Ishikawa (cell line): ENCODE measurements around the gene SMCO1.

ENCODE experiments used
- CEBPB ChIP-seq: IDR thresholded peaks from 2 replicates; pipeline ENCODE4 v1.6.1; 2012
- CREB1 ChIP-seq: IDR thresholded peaks from 2 replicates; pipeline ENCODE4 v1.6.1; 2012; ENCODE audit warnings: low read depth
- EGR1 ChIP-seq: IDR thresholded peaks from 2 replicates; pipeline ENCODE4 v1.6.1; 2012
- EP300 ChIP-seq: IDR thresholded peaks from 2 replicates; pipeline ENCODE4 v1.6.1; 2012; ENCODE audit warnings: borderline replicate concordance
- FOXM1 ChIP-seq: IDR thresholded peaks from 2 replicates; pipeline ENCODE4 v1.6.1; 2012; ENCODE audit warnings: low read depth, borderline replicate concordance
- NFIC ChIP-seq: IDR thresholded peaks from 2 replicates; pipeline ENCODE4 v1.6.1; 2012
- RAD21 ChIP-seq: IDR thresholded peaks from 2 replicates; pipeline ENCODE4 v1.6.1; 2012; ENCODE audit warnings: low read depth
- TAF1 ChIP-seq: IDR thresholded peaks from 2 replicates; pipeline ENCODE4 v1.6.1; 2012; ENCODE audit warnings: low read depth, mild to moderate bottlenecking
- TCF12 ChIP-seq: IDR thresholded peaks from 2 replicates; pipeline ENCODE4 v1.6.1; 2012; ENCODE audit warnings: low read depth
- TEAD4 ChIP-seq: IDR thresholded peaks from 2 replicates; pipeline ENCODE4 v1.6.1; 2012
- YY1 ChIP-seq: IDR thresholded peaks from 2 replicates; pipeline ENCODE4 v1.6.1; 2012; ENCODE audit warnings: low read depth
- ZBTB7A ChIP-seq: IDR thresholded peaks from 2 replicates; pipeline ENCODE4 v1.6.1; 2012; ENCODE audit warnings: low read depth
- TF ChIP-seq, protein P1 (sequence below): IDR thresholded peaks from 2 replicates; pipeline ENCODE4 v1.6.1; 2012
- TF ChIP-seq, protein P2 (sequence below): IDR thresholded peaks from 2 replicates; pipeline ENCODE4 v1.6.1; 2012; ENCODE audit warnings: low read depth, mild to moderate bottlenecking
- TF ChIP-seq, protein P3 (sequence below): IDR thresholded peaks from 2 replicates; pipeline ENCODE4 v1.6.1; 2012

Gene SMCO1

DNA sequence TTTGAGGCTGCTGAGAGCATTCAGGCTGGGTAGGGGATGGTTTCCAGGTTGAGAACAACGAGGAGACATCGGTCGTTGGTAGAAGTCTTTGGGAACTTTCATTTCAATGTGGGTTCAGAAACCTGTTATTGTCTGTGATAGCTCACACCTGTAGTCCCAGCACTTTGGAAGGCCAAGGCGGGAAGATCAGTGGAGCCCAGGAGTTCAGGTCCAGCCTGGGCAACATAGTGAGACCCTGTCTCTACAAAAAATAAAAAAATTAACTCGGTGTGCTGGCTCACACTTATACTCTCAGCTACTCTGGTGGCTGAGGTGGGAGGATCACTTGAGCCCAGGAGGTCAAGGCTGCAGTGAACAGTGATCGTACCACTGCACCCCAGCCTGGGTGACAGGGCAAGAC, 10.6 kb downstream of the SMCO1 start:
- TF ChIP-seq EGR1 = no peak
- TF ChIP-seq YY1 = no peak
- no peak for TF ChIP-seq TEAD4
- TF ChIP-seq ZBTB7A = no peak
- TF ChIP-seq, protein P1, sequence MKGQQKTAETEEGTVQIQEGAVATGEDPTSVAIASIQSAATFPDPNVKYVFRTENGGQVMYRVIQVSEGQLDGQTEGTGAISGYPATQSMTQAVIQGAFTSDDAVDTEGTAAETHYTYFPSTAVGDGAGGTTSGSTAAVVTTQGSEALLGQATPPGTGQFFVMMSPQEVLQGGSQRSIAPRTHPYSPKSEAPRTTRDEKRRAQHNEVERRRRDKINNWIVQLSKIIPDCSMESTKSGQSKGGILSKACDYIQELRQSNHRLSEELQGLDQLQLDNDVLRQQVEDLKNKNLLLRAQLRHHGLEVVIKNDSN = no peak

DNA sequence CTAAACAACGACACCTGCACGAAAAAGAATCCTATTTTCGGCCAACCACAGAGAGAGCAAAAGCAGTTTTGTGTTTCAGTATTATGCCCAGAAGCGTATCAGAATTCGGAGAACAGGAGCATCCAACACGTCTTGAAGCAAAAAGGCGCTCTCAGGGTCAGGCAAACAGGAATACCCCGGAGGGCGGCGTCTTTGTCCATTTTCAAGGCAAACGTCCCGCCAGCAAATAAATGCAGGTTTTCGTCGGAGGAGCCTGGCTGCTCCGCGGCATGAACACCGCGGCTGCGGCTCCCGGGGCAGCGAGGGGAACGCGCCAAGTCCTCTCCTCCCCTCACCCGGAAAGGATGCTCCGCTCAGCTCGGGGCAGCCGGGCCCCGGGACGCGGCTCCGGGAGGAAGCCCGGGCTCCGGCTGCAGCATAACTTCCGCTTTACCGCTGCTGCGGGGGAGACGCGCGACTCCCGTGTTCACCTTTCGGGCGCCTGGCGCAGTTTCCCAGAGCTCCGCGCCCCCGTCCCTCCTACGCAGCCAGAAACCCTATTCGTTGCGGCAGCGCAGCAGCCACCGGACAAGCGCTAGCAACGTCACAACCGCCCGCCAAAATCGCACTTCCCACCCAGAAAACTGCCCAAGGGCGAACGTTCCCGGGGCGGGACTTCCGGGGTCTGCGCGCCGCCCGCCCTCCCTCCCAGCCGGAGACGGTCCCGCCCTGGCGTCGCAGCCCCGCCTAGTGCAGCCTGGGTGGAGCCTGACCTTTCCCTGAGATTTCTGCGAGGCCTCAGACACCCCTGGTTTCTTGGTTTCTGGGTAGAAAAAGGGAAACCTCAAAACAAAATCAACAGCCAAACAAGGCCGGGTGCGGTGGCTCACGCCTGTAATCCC, 11.7 kb downstream of the SMCO1 start, which contains the start of gene RNF168:
TSS of gene RNF168 (minus strand) at position 573 of the 881 bp plus-strand sequence. CDS start 595 bp downstream, outside the sequence.
- TF ChIP-seq TCF12 (peak; percentile 60), TAF1 (peak; percentile 85), RAD21 (no peak), CEBPB (no peak), NFIC (no peak; the same call in 1 of the 2 replicates), FOXM1 (0 out of 2 replicates have a peak, but pooled peaks have one; percentile 54), ZBTB7A (peak; percentile 57; the same call in 1 of the 2 replicates), YY1 (no peak; the same call in 1 of the 2 replicates), EGR1 (peak; percentile 96), TEAD4 (peak; percentile 28; the same call in 1 of the 2 replicates), EP300 (no peak; the same call in 1 of the 2 replicates), CREB1 (peak; percentile 89)
- TF ChIP-seq, protein P1 = no peak
- TF ChIP-seq, protein P2, sequence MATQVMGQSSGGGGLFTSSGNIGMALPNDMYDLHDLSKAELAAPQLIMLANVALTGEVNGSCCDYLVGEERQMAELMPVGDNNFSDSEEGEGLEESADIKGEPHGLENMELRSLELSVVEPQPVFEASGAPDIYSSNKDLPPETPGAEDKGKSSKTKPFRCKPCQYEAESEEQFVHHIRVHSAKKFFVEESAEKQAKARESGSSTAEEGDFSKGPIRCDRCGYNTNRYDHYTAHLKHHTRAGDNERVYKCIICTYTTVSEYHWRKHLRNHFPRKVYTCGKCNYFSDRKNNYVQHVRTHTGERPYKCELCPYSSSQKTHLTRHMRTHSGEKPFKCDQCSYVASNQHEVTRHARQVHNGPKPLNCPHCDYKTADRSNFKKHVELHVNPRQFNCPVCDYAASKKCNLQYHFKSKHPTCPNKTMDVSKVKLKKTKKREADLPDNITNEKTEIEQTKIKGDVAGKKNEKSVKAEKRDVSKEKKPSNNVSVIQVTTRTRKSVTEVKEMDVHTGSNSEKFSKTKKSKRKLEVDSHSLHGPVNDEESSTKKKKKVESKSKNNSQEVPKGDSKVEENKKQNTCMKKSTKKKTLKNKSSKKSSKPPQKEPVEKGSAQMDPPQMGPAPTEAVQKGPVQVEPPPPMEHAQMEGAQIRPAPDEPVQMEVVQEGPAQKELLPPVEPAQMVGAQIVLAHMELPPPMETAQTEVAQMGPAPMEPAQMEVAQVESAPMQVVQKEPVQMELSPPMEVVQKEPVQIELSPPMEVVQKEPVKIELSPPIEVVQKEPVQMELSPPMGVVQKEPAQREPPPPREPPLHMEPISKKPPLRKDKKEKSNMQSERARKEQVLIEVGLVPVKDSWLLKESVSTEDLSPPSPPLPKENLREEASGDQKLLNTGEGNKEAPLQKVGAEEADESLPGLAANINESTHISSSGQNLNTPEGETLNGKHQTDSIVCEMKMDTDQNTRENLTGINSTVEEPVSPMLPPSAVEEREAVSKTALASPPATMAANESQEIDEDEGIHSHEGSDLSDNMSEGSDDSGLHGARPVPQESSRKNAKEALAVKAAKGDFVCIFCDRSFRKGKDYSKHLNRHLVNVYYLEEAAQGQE = no peak; the same call in 1 of the 2 replicates
- TF ChIP-seq, protein P3, sequence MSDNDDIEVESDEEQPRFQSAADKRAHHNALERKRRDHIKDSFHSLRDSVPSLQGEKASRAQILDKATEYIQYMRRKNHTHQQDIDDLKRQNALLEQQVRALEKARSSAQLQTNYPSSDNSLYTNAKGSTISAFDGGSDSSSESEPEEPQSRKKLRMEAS = peak; percentile 81; the same call in 1 of the 2 replicates

DNA sequence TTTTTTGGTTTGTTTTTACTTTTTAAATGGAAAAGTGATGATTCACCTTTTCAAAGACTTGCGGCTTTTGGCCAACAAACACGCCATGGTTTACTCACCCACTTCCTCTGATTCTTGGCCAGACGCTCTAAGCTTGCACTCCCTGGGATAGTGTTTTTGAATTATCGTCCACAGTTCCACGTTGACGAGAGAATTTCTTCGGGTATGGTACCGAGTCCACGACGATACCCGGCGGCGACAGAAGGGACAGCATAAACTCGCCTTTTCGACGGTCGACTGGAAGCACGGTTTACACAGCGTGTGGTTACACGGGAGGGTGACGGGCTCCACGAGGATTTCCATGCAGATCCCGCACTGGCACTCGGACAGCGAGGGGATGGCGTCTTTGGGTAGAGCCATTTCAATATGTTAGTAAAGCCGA, 12.4 kb downstream of the SMCO1 start:
- 0 out of 2 replicates have a peak, but pooled peaks have one; percentile 11 for TF ChIP-seq YY1
- no peak for TF ChIP-seq EP300
- TF ChIP-seq, protein P3 = peak; percentile 77
- TF ChIP-seq TCF12 = peak; percentile 45; the same call in 1 of the 2 replicates
- TF ChIP-seq TEAD4 = no peak
- TF ChIP-seq NFIC = peak; percentile 51
- no peak; the same call in 1 of the 2 replicates for TF ChIP-seq FOXM1
- TF ChIP-seq, protein P2 = no peak
- no peak for TF ChIP-seq CREB1

DNA sequence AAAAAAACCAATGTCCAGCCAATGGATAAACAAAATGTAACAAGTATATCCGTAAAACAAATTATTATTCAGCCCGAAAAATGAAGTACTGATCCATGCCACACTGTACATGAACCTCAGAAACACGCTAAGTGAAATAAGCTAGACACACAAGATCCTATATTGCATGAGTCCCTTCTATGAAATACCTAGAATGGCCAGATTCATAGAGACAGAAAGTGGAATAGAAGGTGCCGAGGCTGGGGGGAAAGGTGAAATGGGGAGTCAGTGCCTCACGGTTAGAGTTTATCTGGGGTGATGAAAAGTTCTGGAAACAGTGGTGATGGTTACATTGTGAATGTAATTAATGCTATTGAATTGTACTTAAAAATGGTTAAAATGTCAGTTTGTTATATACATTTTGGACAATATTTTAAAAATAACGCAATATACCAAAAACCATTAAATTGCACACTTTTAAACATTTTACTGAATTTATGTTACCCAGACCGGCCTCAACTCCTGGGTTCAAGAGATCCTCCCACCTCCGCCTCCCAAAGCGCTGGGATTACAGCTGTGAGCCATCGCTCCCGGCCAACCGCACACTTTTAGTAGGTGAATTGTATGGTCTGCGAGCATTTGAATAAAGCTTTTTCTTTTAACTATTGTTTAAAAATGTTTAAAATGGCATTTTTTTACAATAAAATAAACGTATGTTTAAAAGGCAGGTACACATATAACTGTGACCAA, 13.7 kb downstream of the SMCO1 start:
- TF ChIP-seq, protein P2 = no peak
- TF ChIP-seq TEAD4 = no peak
- no peak for TF ChIP-seq CEBPB
- no peak for TF ChIP-seq TCF12
- TF ChIP-seq EP300 = no peak
- no peak for TF ChIP-seq TAF1
- TF ChIP-seq FOXM1 = no peak
- no peak for TF ChIP-seq YY1
- TF ChIP-seq CREB1 = no peak
